Cardiac fibroblast (primary cell): ENCODE results near the gene SBK2.

Experiments used
- DNase-seq, 2 donors: peaks; one replicate each; pipeline versions ENCODE4 v3.0.0 to v3.0.0-alpha.2; 2010; ENCODE audit warnings: low read depth in 2 of 2
- H3K4me3 ChIP-seq, 2 donors: replicated peaks in 1 of 2; 1 replicate in 1 of 2; 2 replicates in 1 of 2; pipeline ENCODE4 v1.5.1; 2011; ENCODE audit warnings: low read depth in 2 of 2, low read length in 2 of 2, mild to moderate bottlenecking in 2 of 2, moderate library complexity in 1 of 2
- CTCF ChIP-seq: IDR thresholded peaks from one replicate; pipeline ENCODE4 v1.5.1; 2011; ENCODE audit warnings: low read depth, mild to moderate bottlenecking, low read length, inconsistent platforms

SBK2 gene

GRCh38 chr19:55553217-55554182 is 16.6 kb upstream of the SBK2 start:
- no peak overlapping the region for H3K4me3 ChIP-seq
- no peak for TF ChIP-seq CTCF
- no peak for DNase-seq

GRCh38 chr19:55552620-55553019 is 15.7 kb upstream of the SBK2 start:
- no peak for TF ChIP-seq CTCF
- peak; percentile 84 to 85 for DNase-seq
- no peak overlapping the region for H3K4me3 ChIP-seq

GRCh38 chr19:55552206-55552605 is 15.3 kb upstream of the SBK2 start:
- no peak overlapping the region for H3K4me3 ChIP-seq
- no peak for DNase-seq
- no peak for TF ChIP-seq CTCF

- no peak overlapping the region for H3K4me3 ChIP-seq
- peak in 1 of 2 donors; percentile 28 for DNase-seq
- no peak for TF ChIP-seq CTCF
Measured at GRCh38 chr19:55550321-55550650, 13.4 kb upstream of the SBK2 start.

GRCh38 chr19:55549500-55550320 is 12.8 kb upstream of the SBK2 start:
- peak; percentile 12 for TF ChIP-seq CTCF
- peak; percentile 82 to 94 for DNase-seq
- peak overlapping the region in 1 of 2 donors; percentile 37 for H3K4me3 ChIP-seq

GRCh38 chr19:55546822-55547614 is 10.1 kb upstream of the SBK2 start:
- TF ChIP-seq CTCF = no peak
- peak; percentile 81 to 87 for DNase-seq
- no peak overlapping the region for H3K4me3 ChIP-seq
